Non-pigmented ciliary epithelial cell (primary cell): ENCODE measurements around the gene AGBL1.

ENCODE experiments used
- DNase-seq: peaks from one replicate; pipeline ENCODE4 v3.0.0-alpha.2; 2010; ENCODE audit warnings: low read depth

The AGBL1 gene

GRCh38 chr15:86322629-86323028 lies 243.0 kb downstream of the AGBL1 start:
- DNase-seq: no peak

GRCh38 chr15:86327230-86327865 lies 247.7 kb downstream of the AGBL1 start:
- DNase-seq: no peak

GRCh38 chr15:86328658-86329057 lies 249.0 kb downstream of the AGBL1 start:
- no peak for DNase-seq

GRCh38 chr15:86329311-86330013 lies 249.8 kb downstream of the AGBL1 start:
- DNase-seq: no peak

GRCh38 chr15:86333819-86334218 lies 254.1 kb downstream of the AGBL1 start:
- no peak for DNase-seq

- no peak for DNase-seq
Observed at GRCh38 chr15:86336051-86336788, 256.5 kb downstream of the AGBL1 start.

GRCh38 chr15:86337071-86337470 lies 257.4 kb downstream of the AGBL1 start:
- DNase-seq: no peak

GRCh38 chr15:86347245-86347644 lies 267.6 kb downstream of the AGBL1 start:
- DNase-seq: no peak

- no peak for DNase-seq
Observed at GRCh38 chr15:86349565-86349964, 269.9 kb downstream of the AGBL1 start.

GRCh38 chr15:86353213-86353612 lies 273.5 kb downstream of the AGBL1 start:
- no peak for DNase-seq

GRCh38 chr15:86355361-86355760 lies 275.7 kb downstream of the AGBL1 start:
- DNase-seq: no peak

GRCh38 chr15:86355801-86356200 lies 276.1 kb downstream of the AGBL1 start:
- no peak for DNase-seq

- no peak for DNase-seq
Observed at GRCh38 chr15:86362555-86362954, 282.9 kb downstream of the AGBL1 start.

GRCh38 chr15:86373147-86373546 lies 293.5 kb downstream of the AGBL1 start:
- no peak for DNase-seq

GRCh38 chr15:86375733-86376280 lies 296.1 kb downstream of the AGBL1 start:
- DNase-seq: no peak

GRCh38 chr15:86377914-86378313 lies 298.2 kb downstream of the AGBL1 start:
- DNase-seq: no peak

GRCh38 chr15:86382341-86382740 lies 302.7 kb downstream of the AGBL1 start:
- DNase-seq: no peak

GRCh38 chr15:86383611-86384010 lies 303.9 kb downstream of the AGBL1 start:
- DNase-seq: no peak

- no peak for DNase-seq
Observed at GRCh38 chr15:86384186-86384585, 304.5 kb downstream of the AGBL1 start.

GRCh38 chr15:86392296-86392695 lies 312.6 kb downstream of the AGBL1 start:
- no peak for DNase-seq

- DNase-seq: no peak
Observed at GRCh38 chr15:86392874-86393273, 313.2 kb downstream of the AGBL1 start.

- no peak for DNase-seq
Observed at GRCh38 chr15:86394866-86395265, 315.2 kb downstream of the AGBL1 start.
